Measurements from ENCODE around the gene TPX2. TPM values are rescaled to one million over a fixed set of nuclear protein-coding genes. Genes with fewer than 3 reads are reported as not detected.

TPX2 gene
- total RNA-seq, 1 experiment from 2014 or later: 248 TPM

DNA sequence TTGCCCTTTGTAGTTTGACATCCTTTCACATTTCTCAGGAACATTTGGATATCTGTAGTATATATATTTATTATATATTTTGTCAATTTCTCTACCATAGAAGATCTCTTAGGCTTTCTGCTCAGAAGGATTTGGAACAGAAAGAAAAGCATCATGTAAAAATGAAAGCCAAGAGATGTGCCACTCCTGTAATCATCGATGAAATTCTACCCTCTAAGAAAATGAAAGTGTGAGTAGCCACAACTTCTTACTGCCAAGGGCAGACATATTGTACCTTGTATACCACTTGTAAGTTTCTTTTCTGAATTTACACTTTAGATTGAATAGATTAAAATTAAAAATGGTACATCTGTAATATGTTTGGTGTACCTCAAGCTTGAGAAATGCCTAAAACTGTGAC lies 31.2 kb downstream of the TPX2 start:
- intact Hi-C loops (cut with micrococcal nuclease; ENCODE audit: unreplicated experiment): no loop called here
- Histone ChIP-seq H3K4me3 (ENCODE audit: low read depth in 2 of 2, low read length in 2 of 2) (no peak overlapping the region), H3K27ac (ENCODE audit: low read length) (no peak overlapping the region), H3K4me1 (ENCODE audit: control insufficient read depth, insufficient read depth, low read length) (no peaks in the 10 kb centered on the region), H3K36me3 (ENCODE audit: control insufficient read depth, insufficient read depth, low read length) (peaks cover 61% of the 10 kb centered on the region), H3K27me3 (ENCODE audit: control insufficient read depth, insufficient read depth, low read length) (no peaks in the 10 kb centered on the region), H3K9me3 (ENCODE audit: control insufficient read depth, insufficient read depth, low read depth, low read length) (no peaks in the 10 kb centered on the region)
- no peak for ATAC-seq
- CTCF ChIA-PET: interaction anchor here (0.5 to 1.0 kb wide), 3 partner anchors 46 to 167 kb away, joined by 3 to 5 read pairs (median 3); no protein-coding TSS in a partner anchor
- DNase-seq (ENCODE audit: low read depth, low spot score): no peak
- TF ChIP-seq, protein P1, sequence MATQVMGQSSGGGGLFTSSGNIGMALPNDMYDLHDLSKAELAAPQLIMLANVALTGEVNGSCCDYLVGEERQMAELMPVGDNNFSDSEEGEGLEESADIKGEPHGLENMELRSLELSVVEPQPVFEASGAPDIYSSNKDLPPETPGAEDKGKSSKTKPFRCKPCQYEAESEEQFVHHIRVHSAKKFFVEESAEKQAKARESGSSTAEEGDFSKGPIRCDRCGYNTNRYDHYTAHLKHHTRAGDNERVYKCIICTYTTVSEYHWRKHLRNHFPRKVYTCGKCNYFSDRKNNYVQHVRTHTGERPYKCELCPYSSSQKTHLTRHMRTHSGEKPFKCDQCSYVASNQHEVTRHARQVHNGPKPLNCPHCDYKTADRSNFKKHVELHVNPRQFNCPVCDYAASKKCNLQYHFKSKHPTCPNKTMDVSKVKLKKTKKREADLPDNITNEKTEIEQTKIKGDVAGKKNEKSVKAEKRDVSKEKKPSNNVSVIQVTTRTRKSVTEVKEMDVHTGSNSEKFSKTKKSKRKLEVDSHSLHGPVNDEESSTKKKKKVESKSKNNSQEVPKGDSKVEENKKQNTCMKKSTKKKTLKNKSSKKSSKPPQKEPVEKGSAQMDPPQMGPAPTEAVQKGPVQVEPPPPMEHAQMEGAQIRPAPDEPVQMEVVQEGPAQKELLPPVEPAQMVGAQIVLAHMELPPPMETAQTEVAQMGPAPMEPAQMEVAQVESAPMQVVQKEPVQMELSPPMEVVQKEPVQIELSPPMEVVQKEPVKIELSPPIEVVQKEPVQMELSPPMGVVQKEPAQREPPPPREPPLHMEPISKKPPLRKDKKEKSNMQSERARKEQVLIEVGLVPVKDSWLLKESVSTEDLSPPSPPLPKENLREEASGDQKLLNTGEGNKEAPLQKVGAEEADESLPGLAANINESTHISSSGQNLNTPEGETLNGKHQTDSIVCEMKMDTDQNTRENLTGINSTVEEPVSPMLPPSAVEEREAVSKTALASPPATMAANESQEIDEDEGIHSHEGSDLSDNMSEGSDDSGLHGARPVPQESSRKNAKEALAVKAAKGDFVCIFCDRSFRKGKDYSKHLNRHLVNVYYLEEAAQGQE (IDR thresholded peaks at IDR 0.05; ENCODE audit: insufficient read depth in 1 of 2, low read depth in 2 of 2, low read length in 1 of 2): no peak
- TF ChIP-seq TCF7L2 (IDR thresholded peaks at IDR 0.05; ENCODE audit: low read depth, low read length) (no peak), POLR2AphosphoS5 (IDR thresholded peaks at IDR 0.05; ENCODE audit: low read depth, low read length) (no peak), SIN3A (IDR thresholded peaks at IDR 0.05; ENCODE audit: borderline replicate concordance, insufficient read depth, low read depth, low read length) (no peak)
- TF ChIP-seq, protein P2, sequence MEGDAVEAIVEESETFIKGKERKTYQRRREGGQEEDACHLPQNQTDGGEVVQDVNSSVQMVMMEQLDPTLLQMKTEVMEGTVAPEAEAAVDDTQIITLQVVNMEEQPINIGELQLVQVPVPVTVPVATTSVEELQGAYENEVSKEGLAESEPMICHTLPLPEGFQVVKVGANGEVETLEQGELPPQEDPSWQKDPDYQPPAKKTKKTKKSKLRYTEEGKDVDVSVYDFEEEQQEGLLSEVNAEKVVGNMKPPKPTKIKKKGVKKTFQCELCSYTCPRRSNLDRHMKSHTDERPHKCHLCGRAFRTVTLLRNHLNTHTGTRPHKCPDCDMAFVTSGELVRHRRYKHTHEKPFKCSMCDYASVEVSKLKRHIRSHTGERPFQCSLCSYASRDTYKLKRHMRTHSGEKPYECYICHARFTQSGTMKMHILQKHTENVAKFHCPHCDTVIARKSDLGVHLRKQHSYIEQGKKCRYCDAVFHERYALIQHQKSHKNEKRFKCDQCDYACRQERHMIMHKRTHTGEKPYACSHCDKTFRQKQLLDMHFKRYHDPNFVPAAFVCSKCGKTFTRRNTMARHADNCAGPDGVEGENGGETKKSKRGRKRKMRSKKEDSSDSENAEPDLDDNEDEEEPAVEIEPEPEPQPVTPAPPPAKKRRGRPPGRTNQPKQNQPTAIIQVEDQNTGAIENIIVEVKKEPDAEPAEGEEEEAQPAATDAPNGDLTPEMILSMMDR (IDR thresholded peaks at IDR 0.05): no peak
- in situ Hi-C loops (cut with HindIII; ENCODE audit: low pct_unique_long_range_greater_than_20kb, low sequenced_read_pairs): no loop called here
- POLR2A ChIA-PET: interaction anchor here (0.6 kb wide), 3 partner anchors 19 to 119 kb away, joined by 5 to 8 read pairs (median 6); no protein-coding TSS in a partner anchor
- no TSS peak for BruUV-seq (replicated peaks)

DNA sequence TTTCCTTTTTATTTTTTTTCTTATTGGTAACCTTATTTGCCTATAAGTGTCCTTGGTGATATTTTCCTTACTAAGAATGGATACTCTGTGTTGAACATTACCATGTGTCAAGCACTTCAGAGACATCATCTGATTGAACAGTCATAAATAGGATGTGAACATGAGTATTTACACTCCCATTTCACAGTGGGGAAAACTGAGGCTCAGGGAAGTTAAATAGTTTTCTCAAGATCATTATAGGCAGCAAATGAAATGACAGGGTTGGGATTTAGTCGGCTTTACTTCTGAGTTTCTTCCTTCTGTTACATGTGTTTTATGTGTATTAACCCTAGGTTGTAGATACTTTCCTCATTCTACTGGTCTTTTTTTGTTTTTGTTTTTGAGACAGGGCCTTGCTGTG lies 35.3 kb downstream of the TPX2 start:
- no peaks in the 10 kb centered on the region for H3K4me1 ChIP-seq (ENCODE audit: control insufficient read depth, insufficient read depth, low read length)
- ChIA-PET POLR2A (interaction anchor here (0.7 kb wide), 1 partner anchor 105 kb away, joined by 4 read pairs; no protein-coding TSS in a partner anchor), CTCF (no interaction called here)
- DNase-seq (ENCODE audit: low read depth, low spot score) (no peak), ATAC-seq (no peak)
- no peaks in the 10 kb centered on the region for H3K27me3 ChIP-seq (ENCODE audit: control insufficient read depth, insufficient read depth, low read length)
- BruUV-seq (replicated peaks): no TSS peak
- no peaks in the 10 kb centered on the region for H3K9me3 ChIP-seq (ENCODE audit: control insufficient read depth, insufficient read depth, low read depth, low read length)
- H3K36me3 ChIP-seq (ENCODE audit: control insufficient read depth, insufficient read depth, low read length): peaks cover 64% of the 10 kb centered on the region
- TF ChIP-seq, protein P1 (IDR thresholded peaks at IDR 0.05; ENCODE audit: insufficient read depth in 1 of 2, low read depth in 2 of 2, low read length in 1 of 2): no peak
- TF ChIP-seq TCF7L2 (IDR thresholded peaks at IDR 0.05; ENCODE audit: low read depth, low read length): no peak
- no peak for TF ChIP-seq POLR2AphosphoS5 (IDR thresholded peaks at IDR 0.05; ENCODE audit: low read depth, low read length)
- TF ChIP-seq SIN3A (IDR thresholded peaks at IDR 0.05; ENCODE audit: borderline replicate concordance, insufficient read depth, low read depth, low read length): no peak
- TF ChIP-seq, protein P2 (IDR thresholded peaks at IDR 0.05): no peak
- H3K27ac ChIP-seq (ENCODE audit: low read length): no peak overlapping the region
- H3K4me3 ChIP-seq (ENCODE audit: low read depth in 2 of 2, low read length in 2 of 2): no peak overlapping the region
- in situ Hi-C loops (cut with HindIII; ENCODE audit: low pct_unique_long_range_greater_than_20kb, low sequenced_read_pairs) (no loop called here), intact Hi-C loops (cut with micrococcal nuclease; ENCODE audit: unreplicated experiment) (no loop called here)

Measured in Panc1 (cell line).